GM08714 (cell line): ENCODE data around the gene ARHGAP26.

Experiments
- H3K4me3 ChIP-seq: fragments of 200-500 bp; sonication (Bioruptor generic); 2 replicates; pipeline ENCODE4 v1.5.1; 2014; ENCODE audit warnings: mild to moderate bottlenecking, low read length, inconsistent platforms
- ZNF274 ChIP-seq: IDR thresholded peaks from 2 replicates; pipeline ENCODE4 v1.6.1; 2012; ENCODE audit warnings: mild to moderate bottlenecking, low read depth, low read length

ARHGAP26 gene

GRCh38 chr5:143134900-143135299 is 364.7 kb downstream of the ARHGAP26 start:
- no peak overlapping the region for H3K4me3 ChIP-seq
- no peak for TF ChIP-seq ZNF274

GRCh38 chr5:143135832-143136551 is 365.8 kb downstream of the ARHGAP26 start:
- no peak for TF ChIP-seq ZNF274
- no peak overlapping the region for H3K4me3 ChIP-seq

- TF ChIP-seq ZNF274 = no peak
Measured at GRCh38 chr5:143138839-143139238, 368.7 kb downstream of the ARHGAP26 start.

GRCh38 chr5:143139585-143139984 is 369.4 kb downstream of the ARHGAP26 start:
- no peak for TF ChIP-seq ZNF274
- H3K4me3 ChIP-seq = no peak overlapping the region

More at GRCh38 chr5:143138839-143139238, 368.7 kb downstream of the ARHGAP26 start:
- no peak overlapping the region for H3K4me3 ChIP-seq

- TF ChIP-seq ZNF274 = no peak
- H3K4me3 ChIP-seq = no peak overlapping the region
Measured at GRCh38 chr5:143140492-143141203, 370.5 kb downstream of the ARHGAP26 start.

GRCh38 chr5:143141652-143142051 is 371.5 kb downstream of the ARHGAP26 start:
- TF ChIP-seq ZNF274 = no peak
- H3K4me3 ChIP-seq = no peak overlapping the region

- no peak overlapping the region for H3K4me3 ChIP-seq
- no peak for TF ChIP-seq ZNF274
Measured at GRCh38 chr5:143142596-143143435, 372.6 kb downstream of the ARHGAP26 start.

- no peak overlapping the region for H3K4me3 ChIP-seq
- no peak for TF ChIP-seq ZNF274
Measured at GRCh38 chr5:143143973-143144372, 373.8 kb downstream of the ARHGAP26 start.

GRCh38 chr5:143145243-143146160 is 375.3 kb downstream of the ARHGAP26 start:
- no peak overlapping the region for H3K4me3 ChIP-seq
- TF ChIP-seq ZNF274 = no peak

- TF ChIP-seq ZNF274 = no peak
- H3K4me3 ChIP-seq = no peak overlapping the region
Measured at GRCh38 chr5:143146161-143146560, 376.0 kb downstream of the ARHGAP26 start.

GRCh38 chr5:143147383-143147782 is 377.2 kb downstream of the ARHGAP26 start:
- no peak overlapping the region for H3K4me3 ChIP-seq
- TF ChIP-seq ZNF274 = no peak

GRCh38 chr5:143147902-143148301 is 377.7 kb downstream of the ARHGAP26 start:
- TF ChIP-seq ZNF274 = no peak
- H3K4me3 ChIP-seq = no peak overlapping the region

- no peak for TF ChIP-seq ZNF274
- no peak overlapping the region for H3K4me3 ChIP-seq
Measured at GRCh38 chr5:143148771-143149170, 378.6 kb downstream of the ARHGAP26 start.
